NCI-H82 (cell line): ENCODE results near the gene MLYCD.

ENCODE experiments used
- DNase-seq: peaks from one replicate; lab custom pipeline; 2025; lab: John Stamatoyannopoulos, UW

Gene MLYCD

GRCh38 chr16:83925957-83926725, 27.2 kb downstream of the MLYCD start:
- no peak for DNase-seq

DNA sequence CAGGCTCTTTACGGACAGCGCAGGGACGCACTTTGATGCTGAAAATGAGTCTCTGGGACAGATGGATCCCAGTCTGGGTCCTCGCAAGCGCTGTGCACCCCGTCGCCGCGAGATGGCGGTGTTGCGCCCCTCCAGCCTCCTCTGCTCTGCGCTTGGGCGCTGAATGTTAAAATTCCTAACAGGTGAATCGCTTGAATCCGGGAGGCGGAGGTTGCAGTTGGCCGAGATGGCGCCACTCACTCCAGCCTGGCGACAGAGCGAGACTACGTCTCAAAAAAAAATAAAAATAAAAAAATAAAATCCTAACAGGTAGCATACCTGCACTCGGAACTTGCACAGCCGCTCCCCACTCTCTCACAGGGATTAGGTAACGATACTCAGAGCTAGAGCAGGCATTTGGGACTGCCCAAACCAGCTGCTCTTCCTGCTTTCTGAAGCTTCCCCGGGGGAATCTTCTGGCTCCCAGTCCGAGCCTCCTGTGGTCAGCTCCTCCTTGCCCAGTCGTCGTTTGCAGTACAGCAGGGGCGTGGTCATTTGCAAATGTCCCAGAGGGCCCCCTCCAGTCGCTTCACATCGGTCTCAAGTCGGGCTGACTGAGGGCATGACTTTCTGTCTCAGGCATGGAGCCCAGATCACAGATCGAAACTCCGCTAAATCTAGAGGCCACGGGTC, 27.9 kb downstream of the MLYCD start:
- peak; percentile 78 for DNase-seq

DNA sequence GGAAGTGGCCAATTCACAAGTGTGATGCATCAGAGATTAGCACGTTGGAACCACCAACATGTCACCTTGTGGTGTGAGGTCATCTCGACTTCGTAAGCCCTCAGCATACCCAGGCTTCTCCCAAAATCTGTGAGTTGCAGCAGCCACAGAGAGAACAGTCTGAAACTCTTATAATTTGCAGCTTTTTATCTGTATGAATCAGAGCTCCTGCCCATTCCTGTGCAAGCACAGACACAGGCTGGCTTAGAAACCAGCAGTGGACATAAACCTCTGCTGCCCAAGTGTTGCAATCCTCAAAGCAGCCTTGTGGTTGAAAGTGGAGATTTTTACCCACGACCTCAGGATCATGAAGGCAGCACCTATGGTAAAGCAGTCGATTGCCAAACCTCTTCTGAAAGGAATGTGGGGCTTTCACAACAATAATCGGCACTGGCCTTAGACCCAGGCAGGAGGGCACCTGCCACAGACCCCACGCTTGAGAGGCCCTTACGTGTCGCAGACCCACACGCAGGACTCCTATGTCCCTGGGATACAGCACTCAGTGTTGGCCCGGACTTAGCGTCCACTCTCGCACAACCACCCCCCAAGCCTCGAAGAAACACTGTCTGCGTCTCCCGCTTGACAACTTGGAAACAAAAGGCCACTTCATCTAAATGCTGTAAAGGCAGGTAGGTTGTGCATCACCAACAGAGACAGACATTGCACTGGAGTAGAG, 29.6 kb downstream of the MLYCD start:
- no peak for DNase-seq

GRCh38 chr16:83929811-83930555, 31.1 kb downstream of the MLYCD start:
- DNase-seq, result no peak

DNA sequence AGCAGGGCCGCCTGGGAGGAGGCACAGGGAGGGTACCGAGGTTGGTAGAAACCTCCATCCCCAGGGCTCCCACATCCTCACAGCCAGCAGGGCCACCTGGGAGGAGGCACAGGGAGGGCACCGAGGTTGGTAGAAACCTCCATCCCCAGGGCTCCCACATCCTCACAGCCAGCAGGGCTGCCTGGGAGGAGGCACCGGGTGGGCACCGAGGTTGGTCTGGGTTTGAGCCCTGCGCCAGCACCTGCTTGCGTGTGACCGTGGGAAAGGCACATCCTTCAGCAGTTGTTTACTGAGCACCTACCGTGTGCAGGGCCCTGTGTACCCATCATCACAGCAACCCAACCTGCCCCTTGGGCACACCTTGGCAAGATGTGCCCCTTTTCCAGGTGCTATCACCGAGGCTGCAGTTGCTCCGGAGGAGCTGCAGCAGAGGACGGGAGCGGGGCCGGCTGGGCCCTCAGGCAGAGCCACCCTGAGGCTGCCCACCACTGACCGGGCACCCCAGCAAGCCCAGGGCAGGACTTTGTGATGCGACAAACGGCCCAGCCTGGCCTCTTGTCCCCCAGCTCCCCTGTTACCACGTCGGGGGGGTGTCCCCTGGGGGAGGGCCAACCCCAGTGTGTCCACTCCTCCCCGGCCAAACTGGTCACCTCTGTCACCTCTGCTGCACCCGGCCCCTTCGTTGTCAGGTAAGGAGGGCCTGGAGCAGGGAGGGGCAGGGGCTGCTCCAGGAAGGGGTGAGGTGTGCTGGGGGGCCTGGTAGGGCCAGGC, 32.0 kb downstream of the MLYCD start:
- DNase-seq, result no peak

- DNase-seq, result no peak
Measured at GRCh38 chr16:83931556-83931955, 32.6 kb downstream of the MLYCD start.

GRCh38 chr16:83932304-83932703, 33.4 kb downstream of the MLYCD start:
- no peak for DNase-seq

- peak; percentile 91 for DNase-seq
Measured at GRCh38 chr16:83932955-83933673, 34.2 kb downstream of the MLYCD start.

DNA sequence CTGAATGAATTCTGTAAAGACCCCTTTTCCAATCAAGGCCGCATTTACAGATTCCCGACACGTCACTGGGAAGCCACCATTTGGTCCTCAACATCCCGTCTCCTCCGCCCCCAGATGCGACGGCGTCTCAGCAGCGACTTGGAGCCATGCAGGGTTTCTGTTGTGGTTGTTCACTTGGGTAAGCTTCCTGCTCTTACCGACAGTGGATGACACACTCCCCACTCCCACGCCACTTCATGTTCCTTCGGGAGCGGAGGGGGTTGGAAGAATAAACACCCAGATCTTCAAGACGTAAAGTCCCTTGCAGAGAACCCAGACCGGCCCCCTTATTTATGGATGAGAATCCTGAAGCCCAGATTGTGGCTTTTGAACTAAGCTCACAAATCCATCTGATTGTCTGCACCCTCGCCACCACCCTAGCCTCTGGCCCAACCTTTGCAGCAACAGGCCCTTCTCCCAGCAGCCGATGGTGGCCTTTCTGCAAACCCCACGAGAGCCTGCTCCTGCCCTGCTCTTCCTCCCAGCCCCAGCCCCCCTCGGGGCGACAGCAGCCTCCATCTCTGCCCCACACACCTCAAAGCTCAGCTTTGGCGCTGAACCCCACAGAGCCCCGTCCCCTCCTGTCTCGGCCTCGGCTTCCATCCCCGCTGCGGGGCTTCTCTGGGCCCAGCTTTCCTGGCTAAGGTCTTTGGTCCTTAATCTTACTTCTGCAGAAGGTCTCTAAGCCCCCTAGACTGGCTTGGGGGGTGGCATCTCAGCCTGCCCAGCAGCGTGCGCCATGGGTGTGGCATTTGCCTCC, 35.2 kb downstream of the MLYCD start:
- no peak for DNase-seq

GRCh38 chr16:83934684-83934977, 35.7 kb downstream of the MLYCD start:
- no peak for DNase-seq

DNA sequence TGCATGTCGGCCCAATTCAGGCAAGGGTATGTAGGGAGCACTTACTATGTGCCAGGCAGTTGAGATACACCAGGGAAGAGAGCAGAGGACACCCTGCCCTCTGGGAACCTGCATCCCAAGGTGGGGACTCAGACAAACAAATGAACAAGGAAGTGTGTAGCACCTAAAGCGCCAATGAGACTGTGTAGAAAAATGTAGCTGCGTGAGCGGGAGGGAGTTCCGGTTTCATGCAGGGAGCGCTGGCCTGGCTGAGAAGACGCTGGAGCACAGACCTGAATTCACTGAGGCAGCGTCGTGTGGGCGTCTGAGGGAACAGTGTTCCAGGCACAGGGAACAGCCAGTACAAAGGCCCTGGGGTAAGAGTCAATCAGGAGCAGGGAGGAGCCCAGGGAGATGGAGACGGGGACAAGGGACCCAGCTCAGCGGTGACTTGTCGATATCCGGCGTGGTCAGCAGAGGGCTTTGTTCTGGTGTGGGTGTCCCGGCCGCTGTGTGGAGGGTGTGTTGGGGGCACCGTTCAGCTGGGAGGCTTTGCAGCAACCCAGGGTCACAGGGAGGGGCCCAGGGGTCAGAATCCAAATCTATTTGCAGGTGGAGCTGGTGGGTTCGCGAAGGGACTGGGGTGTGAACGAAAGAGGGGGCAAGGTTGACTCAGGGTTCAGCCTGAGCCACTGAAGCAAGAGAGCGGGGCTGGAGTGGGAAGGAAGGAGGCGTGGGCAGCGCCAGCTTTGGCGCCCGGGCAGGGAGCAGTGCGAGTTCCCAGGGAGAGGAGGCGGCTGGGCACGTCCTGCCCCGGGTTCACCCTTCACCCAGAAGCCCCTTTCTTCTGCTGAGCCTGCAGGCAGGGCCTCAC, 36.3 kb downstream of the MLYCD start:
- no peak for DNase-seq

- DNase-seq, result no peak
Measured at GRCh38 chr16:83935858-83936255, 36.9 kb downstream of the MLYCD start.

- DNase-seq, result peak; percentile 46
Measured at GRCh38 chr16:83936581-83937165, 37.8 kb downstream of the MLYCD start.

GRCh38 chr16:83937267-83937666, 38.4 kb downstream of the MLYCD start:
- DNase-seq, result no peak

GRCh38 chr16:83937922-83938885, 39.3 kb downstream of the MLYCD start:
- no peak for DNase-seq

DNA sequence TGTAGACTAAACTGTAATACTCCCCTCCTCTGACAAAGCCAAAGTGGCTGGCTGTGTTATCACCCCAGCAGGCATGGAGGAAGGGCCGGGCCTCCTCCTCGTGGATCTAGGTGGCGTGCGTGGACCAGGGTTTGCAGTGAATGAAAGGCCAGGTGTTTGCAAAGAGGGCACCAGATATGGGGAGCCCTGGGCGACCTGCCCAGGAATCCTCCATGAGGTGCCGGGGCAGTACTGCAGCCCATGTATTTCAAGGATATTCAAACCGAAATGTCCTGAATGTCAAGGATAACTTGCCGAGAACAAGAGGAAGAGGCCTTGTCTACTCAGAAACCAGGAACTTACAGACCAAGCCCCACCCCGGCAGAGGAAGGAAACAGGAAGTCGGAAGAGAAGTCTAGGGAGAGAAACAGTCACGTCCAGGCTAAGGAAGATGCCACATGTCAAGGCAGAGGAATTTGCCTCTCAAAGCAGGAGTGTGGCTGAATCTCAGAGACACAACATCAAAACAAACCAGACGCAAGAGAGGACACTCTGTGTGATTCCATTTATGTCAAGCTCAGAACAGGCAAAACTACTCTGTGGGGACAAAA, 40.4 kb downstream of the MLYCD start:
- DNase-seq, result no peak

- no peak for DNase-seq
Measured at GRCh38 chr16:83940119-83940518, 41.2 kb downstream of the MLYCD start.
